Left lung (tissue), 10 donors: ENCODE data around the gene LMBRD1. TPM values are rescaled to one million over a fixed set of nuclear protein-coding genes. Genes with fewer than 3 reads are reported as not detected.

ENCODE experiments used
- ATAC-seq: fragments of 200-7000 bp; cut with Tn5 transposase; one replicate; pipeline ENCODE4 v1.9.1; 2020; ENCODE audit warnings: moderate library complexity
- DNase-seq, 4 donors: peaks; one replicate each; pipeline ENCODE4 v3.0.0-alpha.2; 2013 to 2020
- H3K27ac ChIP-seq, 2 donors: fragments of 200-600 bp; sonication (generic) in 1 of 2; one replicate each; pipeline versions ENCODE4 v1.5.0 to v1.8.0; 2020 to 2021
- H3K27me3 ChIP-seq, 2 donors: fragments of 200-600 bp; sonication (generic) in 1 of 2; one replicate each; pipeline versions ENCODE4 v1.5.0 to v1.8.0; 2020 to 2021
- H3K36me3 ChIP-seq, 2 donors: fragments of 200-600 bp; sonication (generic) in 1 of 2; one replicate each; pipeline versions ENCODE4 v1.5.0 to v1.8.0; 2020 to 2021
- H3K4me1 ChIP-seq, 2 donors: fragments of 200-600 bp; one replicate each; pipeline ENCODE4 v1.8.0; 2021
- H3K4me3 ChIP-seq, 2 donors: fragments of 200-600 bp; sonication (generic) in 1 of 2; one replicate each; pipeline versions ENCODE4 v1.5.0 to v1.8.0; 2020 to 2021; ENCODE audit warnings: mild to moderate bottlenecking in 1 of 2
- H3K9me3 ChIP-seq, 2 donors: fragments of 200-600 bp; sonication (generic) in 1 of 2; one replicate each; pipeline versions ENCODE4 v1.5.0 to v1.8.0; 2020 to 2021
- CTCF ChIP-seq, 2 donors: fragments of 200-600 bp; sonication (generic) in 1 of 2; IDR thresholded peaks; one replicate each; pipeline versions ENCODE4 v1.5.0 to v1.8.0; 2021; ENCODE audit warnings: antibody characterized with exemption in 2 of 2
- intact Hi-C, 2 donors: fragments of 100-400 bp; cut with DNase I; formaldehyde crosslinking; loops; one replicate each; pipeline versions ENCODE4 v1.11.2 to v1.14.2; 2022
- polyA plus RNA-seq, 6 donors: library from polyadenylated mRNA; unstranded; fragments of 120-200 nt; gene quantifications; one replicate each; pipeline ENCODE4 v1.2.1, GENCODE V29; 2013; ENCODE audit not compliant: insufficient read length in 6 of 6
- total RNA-seq, 2 donors: library from RNA; stranded (reverse); fragmentation: NEBNext Ultra II Directional; extraction: Animal tissue kit (Norgen Biotek cat#: 25700); gene quantifications; one replicate each; pipeline ENCODE4 v1.2.1, GENCODE V29; 2021
- donor health status: DM: no; HTN: yes; CAD: no.
- donor health status: DM: no; HTN: no; CAD: no.

Gene LMBRD1
- total and polyA plus RNA-seq, 8 donors, result 50.1 to 79.0 (median 61.7) TPM

GRCh38 chr6:69784595-69785377, 12.0 kb downstream of the LMBRD1 start:
- Histone ChIP-seq H3K36me3 (peaks cover 0 to 21% of the 10 kb centered on the region in 2 donors), H3K9me3 (no peaks in the 10 kb centered on the region), H3K4me3 (no peak overlapping the region), H3K27ac (no peak overlapping the region), H3K27me3 (no peaks in the 10 kb centered on the region), H3K4me1 (no peaks in the 10 kb centered on the region)
- ATAC-seq (no peak), DNase-seq (no peak)
- TF ChIP-seq CTCF (IDR thresholded peaks at IDR 0.05), result no peak
- intact Hi-C loops, result no loop called here

- intact Hi-C loops, result no loop called here
- no peak for ATAC-seq
- no peaks in the 10 kb centered on the region for H3K27me3 ChIP-seq
- no peak overlapping the region for H3K27ac ChIP-seq
- H3K4me3 ChIP-seq, result no peak overlapping the region
- DNase-seq, result no peak
- no peaks in the 10 kb centered on the region for H3K4me1 ChIP-seq
- no peak for TF ChIP-seq CTCF (IDR thresholded peaks at IDR 0.05)
- peaks cover 0 to 19% of the 10 kb centered on the region in 2 donors for H3K36me3 ChIP-seq
- H3K9me3 ChIP-seq, result no peaks in the 10 kb centered on the region
Measured at GRCh38 chr6:69783108-69783507, 13.7 kb downstream of the LMBRD1 start.

- Histone ChIP-seq H3K36me3 (peaks cover 0 to 25% of the 10 kb centered on the region in 2 donors), H3K27ac (no peak overlapping the region), H3K27me3 (no peaks in the 10 kb centered on the region), H3K4me3 (no peak overlapping the region), H3K9me3 (no peaks in the 10 kb centered on the region), H3K4me1 (no peaks in the 10 kb centered on the region)
- ATAC-seq (peak; percentile 75), DNase-seq (no peak)
- intact Hi-C loops, result no loop called here
- no peak for TF ChIP-seq CTCF (IDR thresholded peaks at IDR 0.05)
Measured at GRCh38 chr6:69780585-69781178, 16.1 kb downstream of the LMBRD1 start.

DNA sequence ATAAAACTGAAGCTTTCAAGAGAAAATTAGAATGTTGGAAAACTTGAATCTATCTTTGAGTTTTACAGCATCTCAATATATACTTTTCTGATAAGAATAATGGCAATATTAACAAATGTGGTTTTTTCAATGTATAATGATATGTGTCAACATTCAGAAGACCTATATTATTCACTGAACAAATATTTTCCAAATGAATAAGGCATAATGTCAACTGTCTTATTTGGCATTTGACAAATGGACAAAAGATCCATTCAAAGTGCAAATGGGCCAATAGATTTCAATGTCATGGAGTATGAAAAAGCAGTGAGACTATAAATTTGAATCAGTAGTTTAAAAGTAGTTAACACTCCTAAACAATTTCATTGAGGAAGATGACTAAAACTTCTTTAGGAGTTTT, 20.9 kb downstream of the LMBRD1 start:
- no peaks in the 10 kb centered on the region for H3K9me3 ChIP-seq
- no peak for DNase-seq
- no peaks in the 10 kb centered on the region for H3K4me1 ChIP-seq
- no peaks in the 10 kb centered on the region for H3K27me3 ChIP-seq
- no peak for TF ChIP-seq CTCF (IDR thresholded peaks at IDR 0.05)
- H3K27ac ChIP-seq, result no peak overlapping the region
- intact Hi-C loops, result no loop called here
- H3K36me3 ChIP-seq, result peaks cover 0 to 25% of the 10 kb centered on the region in 2 donors
- no peak for ATAC-seq
- no peak overlapping the region for H3K4me3 ChIP-seq

GRCh38 chr6:69775585-69775849, 21.3 kb downstream of the LMBRD1 start:
- Histone ChIP-seq H3K9me3 (no peaks in the 10 kb centered on the region), H3K36me3 (peaks cover 0 to 25% of the 10 kb centered on the region in 2 donors), H3K27me3 (no peaks in the 10 kb centered on the region), H3K27ac (no peak overlapping the region), H3K4me3 (no peak overlapping the region), H3K4me1 (no peaks in the 10 kb centered on the region)
- DNase-seq, result no peak
- ATAC-seq, result no peak
- no peak for TF ChIP-seq CTCF (IDR thresholded peaks at IDR 0.05)
- intact Hi-C loops, result no loop called here
